GM03348 (cell line): Measurements from ENCODE around the gene KRTAP1-3.
"Not testable (repeated sequence)": the region's sequence is repeated elsewhere in the genome, so short reads cannot be mapped to it uniquely, and the experiment has no call there.

Experiments used
- DNase-seq: peaks from one replicate; pipeline ENCODE4 v3.0.0; 2012; ENCODE audit warnings: low spot score

KRTAP1-3 gene, protein sequence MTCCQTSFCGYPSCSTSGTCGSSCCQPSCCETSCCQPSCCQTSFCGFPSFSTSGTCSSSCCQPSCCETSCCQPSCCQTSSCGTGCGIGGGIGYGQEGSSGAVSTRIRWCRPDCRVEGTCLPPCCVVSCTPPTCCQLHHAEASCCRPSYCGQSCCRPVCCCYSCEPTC

GRCh38 chr17:41034346-41034935 lies at the start of gene KRTAP1-3:
TSS of gene KRTAP1-3 (minus strand) at chr17:41034874. CDS start at chr17:41034821, 53 bp downstream.
- not testable (repeated sequence) for DNase-seq

- DNase-seq, result not testable (repeated sequence)
These were observed 49.6 kb upstream of the KRTAP1-3 start, which contains the start of gene KRTAP4-7 for GRCh38 chr17:41084100-41084856. TSS of gene KRTAP4-7 (plus strand) at chr17:41084150. CDS start at chr17:41084207, 57 bp downstream.

DNA sequence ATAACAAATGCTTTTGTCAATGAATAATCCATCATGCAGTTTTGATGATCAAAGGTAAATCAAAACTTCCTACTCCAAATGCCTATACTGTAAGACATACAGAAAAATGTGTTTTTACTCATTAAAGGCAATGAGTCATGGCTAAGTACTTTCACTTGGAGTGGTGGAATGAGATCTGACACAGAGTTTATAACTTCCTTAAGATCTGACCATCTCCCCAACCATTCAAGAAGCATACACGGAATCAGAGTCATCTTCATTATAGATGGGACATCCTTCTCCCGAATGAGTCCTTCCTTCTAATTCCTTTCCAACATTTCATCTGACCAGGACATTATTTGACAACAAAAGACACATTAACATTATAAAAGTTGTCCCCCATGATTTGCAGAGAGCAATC lies 48.8 kb upstream of the KRTAP1-3 start:
- DNase-seq, result not testable (repeated sequence)

GRCh38 chr17:41082626-41083025 lies 48.0 kb upstream of the KRTAP1-3 start:
- peak; percentile 13 for DNase-seq

DNA sequence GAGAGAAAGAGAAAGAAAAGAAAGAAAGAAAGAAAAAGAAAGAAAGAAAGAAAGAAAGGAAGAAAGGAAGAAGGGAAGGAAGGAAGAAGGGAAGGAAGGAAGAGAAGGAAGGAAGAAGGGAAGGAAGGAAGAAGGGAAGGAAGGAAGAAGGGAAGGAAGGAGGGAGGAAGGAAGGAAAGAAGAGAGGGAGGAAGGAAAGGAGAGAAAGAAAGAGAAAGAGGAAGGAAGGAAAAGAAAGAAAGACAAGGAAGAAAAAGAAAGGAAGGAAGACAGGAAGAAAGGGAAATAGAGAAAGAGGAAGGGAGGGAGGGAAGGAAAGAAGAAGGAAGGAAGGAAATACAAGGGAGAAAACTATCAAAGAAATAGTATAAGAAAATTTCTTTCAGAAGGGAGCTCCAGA lies 42.1 kb upstream of the KRTAP1-3 start:
- no peak for DNase-seq

GRCh38 chr17:41073676-41074075 lies 39.0 kb upstream of the KRTAP1-3 start:
- no peak for DNase-seq

DNA sequence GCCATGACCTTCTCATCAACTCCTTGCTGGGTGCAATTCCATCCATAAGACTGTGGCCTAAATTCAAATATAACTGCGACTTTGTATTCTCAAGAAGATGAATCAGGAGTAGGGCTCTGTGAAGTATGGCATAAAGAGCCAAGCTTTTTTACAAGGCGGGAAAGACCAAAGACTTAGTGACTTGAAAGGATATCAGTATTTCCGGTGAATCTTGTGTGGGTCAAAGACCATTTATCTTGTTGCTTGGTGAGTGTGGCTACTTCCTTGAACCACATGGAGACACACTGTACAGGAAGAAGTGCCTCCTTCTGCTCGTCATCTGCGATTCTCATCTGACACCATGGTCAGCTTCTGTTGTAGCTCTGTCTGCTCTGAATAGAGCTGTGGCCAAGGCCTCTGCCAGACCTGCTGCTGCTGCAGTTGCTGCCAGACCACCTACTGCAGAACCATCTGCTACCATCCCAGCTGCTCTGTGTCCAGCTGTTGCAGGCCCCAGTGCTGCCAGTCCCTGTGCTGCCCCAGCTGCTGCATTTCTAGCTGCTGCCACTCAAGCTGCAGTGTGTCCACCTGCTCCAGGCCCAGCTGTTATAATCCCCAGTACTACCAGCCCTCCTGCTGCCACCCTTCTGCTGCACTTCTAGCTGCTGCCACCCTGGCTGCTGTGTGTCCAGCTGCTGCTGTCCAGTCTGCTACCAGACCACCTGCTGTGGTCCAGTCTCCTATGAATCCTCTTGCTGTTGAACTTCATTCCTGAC lies 37.1 kb upstream of the KRTAP1-3 start:
- no peak for DNase-seq

GRCh38 chr17:41069031-41069430 lies 34.4 kb upstream of the KRTAP1-3 start:
- no peak for DNase-seq

DNA sequence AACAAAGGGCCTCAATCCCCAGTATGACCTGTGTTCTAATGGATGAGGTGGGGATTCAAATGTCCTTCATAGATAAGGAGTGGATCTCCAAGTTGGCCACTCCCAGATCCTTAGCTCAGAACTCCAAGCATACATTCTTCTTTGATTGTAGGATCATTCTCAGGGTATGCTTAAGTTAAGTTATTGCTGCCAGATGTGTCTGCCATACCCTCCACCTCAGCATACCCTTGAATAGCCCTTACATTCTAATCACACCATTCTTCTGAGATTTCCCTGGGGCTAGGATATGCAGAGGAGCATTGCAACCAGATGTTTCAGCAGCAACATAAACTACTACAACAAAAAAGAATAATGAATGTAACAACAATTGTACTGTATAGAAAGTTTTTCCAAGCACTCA lies 32.6 kb upstream of the KRTAP1-3 start:
- peak; percentile 36 for DNase-seq

DNA sequence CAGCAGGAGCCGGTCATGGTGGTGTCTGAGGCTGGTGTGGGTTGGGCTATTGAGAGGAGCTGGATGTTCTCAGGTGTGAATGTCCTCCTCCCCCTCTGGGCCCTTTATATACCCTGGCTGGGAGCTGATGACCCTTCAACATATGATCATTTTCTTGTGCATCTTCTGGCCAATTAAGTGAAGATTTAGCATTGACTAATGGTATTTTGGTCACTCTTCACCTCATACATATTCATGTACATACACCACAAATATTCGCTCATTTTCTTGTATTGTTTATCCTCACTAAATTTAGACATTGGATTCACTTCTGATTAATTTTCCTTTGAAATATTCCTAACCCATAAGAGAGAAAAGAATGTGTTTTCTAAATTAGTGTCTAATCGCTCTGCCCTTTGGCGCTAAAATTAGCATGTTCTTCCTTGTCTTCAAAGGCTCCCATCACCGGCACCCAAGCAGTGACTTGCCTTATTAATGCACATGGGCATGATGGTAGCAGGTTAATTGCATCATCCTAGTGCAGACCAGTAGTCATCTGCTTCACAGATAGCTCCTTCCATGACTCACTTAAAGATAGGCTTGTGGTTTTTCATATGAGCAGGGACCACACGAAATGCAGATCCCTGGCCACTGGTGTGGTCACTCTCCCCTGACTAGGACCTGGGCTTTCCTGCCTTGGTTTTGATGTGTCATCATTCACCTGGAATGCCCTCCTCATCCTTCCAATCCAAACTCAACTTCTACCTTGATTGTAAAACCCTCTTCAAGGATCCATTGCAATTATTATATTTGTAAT lies 31.4 kb upstream of the KRTAP1-3 start, which contains the start of gene KRTAP2-4:
KRTAP2-4 (minus strand) TSS at position 51 of the 796 bp plus-strand sequence; CDS start at position 17, 34 bp downstream.
- peak; percentile 73 for DNase-seq

DNA sequence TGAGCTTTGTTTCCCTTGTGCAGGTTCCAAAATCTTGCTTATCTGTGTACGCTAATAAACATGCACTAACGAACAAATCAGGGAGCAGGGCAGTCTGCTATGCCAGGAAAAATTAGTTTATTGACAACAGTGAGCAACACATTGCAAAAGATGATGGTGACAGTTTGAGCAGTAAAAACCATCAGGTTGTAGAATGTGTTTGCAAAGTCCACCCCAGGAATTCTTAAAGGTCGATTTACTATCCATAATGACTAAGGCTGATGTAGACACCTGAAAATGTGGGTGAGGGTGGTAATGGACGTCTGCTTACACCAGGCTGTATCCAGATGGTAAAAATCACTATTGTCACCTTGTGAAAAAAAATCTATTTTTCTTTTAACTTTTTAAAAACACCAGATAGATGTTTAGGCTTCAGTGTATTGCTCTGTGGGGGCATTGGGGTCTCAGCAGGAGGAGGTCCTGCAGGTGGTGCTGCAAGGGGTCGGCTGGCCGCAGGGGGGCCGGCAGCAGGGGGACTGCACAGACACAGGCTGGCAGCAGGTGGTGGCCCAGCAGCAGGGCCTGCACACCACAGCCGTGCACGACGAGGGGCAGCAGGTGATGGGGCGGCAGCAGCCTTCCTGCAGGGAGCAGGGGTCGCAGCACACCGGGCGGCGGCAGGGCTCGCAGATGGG lies 30.5 kb upstream of the KRTAP1-3 start:
- not testable (repeated sequence) for DNase-seq

GRCh38 chr17:41064301-41064700 lies 29.6 kb upstream of the KRTAP1-3 start:
- DNase-seq, result no peak

DNA sequence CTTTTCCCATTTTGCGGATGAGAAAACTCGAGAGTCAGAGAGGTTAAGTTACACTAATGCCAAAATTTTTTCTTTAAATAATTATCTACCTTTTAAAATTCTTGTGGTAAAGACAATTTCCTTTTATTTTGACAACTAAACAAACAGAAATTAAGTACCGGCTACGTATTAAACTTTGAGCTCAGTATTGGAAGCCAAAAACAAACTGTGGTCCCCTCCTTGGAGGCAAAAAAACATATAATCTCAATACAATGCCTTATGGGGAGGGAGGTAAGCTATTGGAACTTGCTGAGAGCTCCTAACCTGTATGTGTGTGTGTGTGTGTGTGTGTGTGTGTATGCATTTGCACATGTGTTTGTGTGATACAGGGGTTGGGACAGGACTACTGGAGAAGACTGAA lies 28.8 kb upstream of the KRTAP1-3 start:
- DNase-seq, result no peak

- peak; percentile 73 for DNase-seq
These were observed 27.3 kb upstream of the KRTAP1-3 start for GRCh38 chr17:41061964-41062363.

GRCh38 chr17:41060052-41060604 lies 25.5 kb upstream of the KRTAP1-3 start, which contains the start of gene KRTAP2-3:
TSS of gene KRTAP2-3 (minus strand) at chr17:41060114. CDS start at chr17:41060050, 64 bp downstream.
- DNase-seq, result peak; percentile 46

- DNase-seq, result peak; percentile 66
These were observed 24.8 kb upstream of the KRTAP1-3 start for GRCh38 chr17:41059276-41060051.

DNA sequence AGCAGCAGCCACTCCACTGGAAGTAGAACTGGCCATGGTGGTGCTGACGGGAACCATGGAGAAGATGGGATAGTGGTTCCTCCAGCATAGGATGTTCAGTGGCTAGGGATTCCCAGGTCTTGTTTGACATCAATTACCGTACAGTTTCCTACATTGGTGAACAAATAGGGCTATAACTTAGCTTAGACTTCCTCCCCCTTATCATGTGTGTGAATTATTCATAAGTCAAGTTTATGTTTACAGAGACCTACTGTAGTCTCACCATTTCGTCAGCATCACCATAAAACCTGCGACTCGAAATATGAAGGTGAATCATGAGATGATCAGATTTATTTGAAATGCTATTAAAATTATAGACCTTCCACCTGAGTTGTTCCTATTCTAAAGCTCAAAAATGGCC lies 24.1 kb upstream of the KRTAP1-3 start:
- no peak for DNase-seq

DNA sequence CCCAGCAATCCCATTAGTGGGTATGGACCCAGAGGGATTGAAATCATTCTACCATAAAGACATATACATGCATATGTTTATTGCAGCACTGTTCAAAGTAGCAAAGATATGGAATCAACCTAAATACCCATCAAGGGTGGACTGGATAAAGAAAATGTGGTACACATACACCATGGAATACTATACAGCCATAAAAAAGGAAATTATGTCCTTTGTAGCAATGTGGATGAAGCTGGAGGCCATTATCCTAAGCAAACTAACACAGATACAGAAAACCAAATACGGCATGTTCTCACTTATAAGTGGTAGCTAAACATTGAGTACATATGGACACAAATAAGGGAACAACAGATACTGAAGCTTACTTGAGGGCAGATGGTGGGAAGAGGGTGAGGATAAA lies 22.9 kb upstream of the KRTAP1-3 start:
- no peak for DNase-seq

- DNase-seq, result not testable (repeated sequence)
These were observed 20.5 kb upstream of the KRTAP1-3 start, which contains the start of gene KRTAP2-2 for GRCh38 chr17:41055130-41055529. TSS of gene KRTAP2-2 (minus strand) at chr17:41055230. CDS start at chr17:41055211, 19 bp downstream.
